ENCODE measurements around the gene NFATC1. TPM values are rescaled to one million over a fixed set of nuclear protein-coding genes. Genes with fewer than 3 reads are reported as not detected.

The NFATC1 gene
- total RNA-seq, 1 donor from 2014 or later = 8.1 TPM

- TF ChIP-seq CTCF (IDR thresholded peaks at IDR 0.05) = no peak
- H3K27me3 Mint-ChIP-seq (ENCODE audit: unreplicated experiment) = no peaks in the 10 kb centered on the region
- H3K4me3 Mint-ChIP-seq (ENCODE audit: unreplicated experiment) = no peak overlapping the region
- peaks cover 13% of the 10 kb centered on the region for H3K4me1 Mint-ChIP-seq (ENCODE audit: unreplicated experiment)
- no peaks in the 10 kb centered on the region for H3K9me3 Mint-ChIP-seq (ENCODE audit: unreplicated experiment)
- no peak overlapping the region for H3K27ac Mint-ChIP-seq (ENCODE audit: unreplicated experiment)
- H3K36me3 Mint-ChIP-seq (ENCODE audit: unreplicated experiment) = peaks cover 4% of the 10 kb centered on the region
- no peak for DNase-seq (ENCODE audit: extremely low spot score, unreplicated experiment)
Observed at GRCh38 chr18:79416677-79417052, 20.9 kb downstream of the NFATC1 start.

GRCh38 chr18:79418236-79418635 is 22.5 kb downstream of the NFATC1 start:
- Mint-ChIP-seq H3K9me3 (ENCODE audit: unreplicated experiment) (no peaks in the 10 kb centered on the region), H3K27ac (ENCODE audit: unreplicated experiment) (no peak overlapping the region), H3K4me1 (ENCODE audit: unreplicated experiment) (peaks cover 13% of the 10 kb centered on the region), H3K27me3 (ENCODE audit: unreplicated experiment) (no peaks in the 10 kb centered on the region), H3K4me3 (ENCODE audit: unreplicated experiment) (no peak overlapping the region), H3K36me3 (ENCODE audit: unreplicated experiment) (peaks cover 2% of the 10 kb centered on the region)
- TF ChIP-seq CTCF (IDR thresholded peaks at IDR 0.05) = no peak
- DNase-seq (ENCODE audit: extremely low spot score, unreplicated experiment) = no peak

GRCh38 chr18:79418642-79419041 is 22.9 kb downstream of the NFATC1 start:
- Mint-ChIP-seq H3K27ac (ENCODE audit: unreplicated experiment) (no peak overlapping the region), H3K4me1 (ENCODE audit: unreplicated experiment) (peaks cover 13% of the 10 kb centered on the region), H3K36me3 (ENCODE audit: unreplicated experiment) (peaks cover 2% of the 10 kb centered on the region), H3K27me3 (ENCODE audit: unreplicated experiment) (no peaks in the 10 kb centered on the region), H3K4me3 (ENCODE audit: unreplicated experiment) (no peak overlapping the region), H3K9me3 (ENCODE audit: unreplicated experiment) (no peaks in the 10 kb centered on the region)
- TF ChIP-seq CTCF (IDR thresholded peaks at IDR 0.05) = no peak
- DNase-seq (ENCODE audit: extremely low spot score, unreplicated experiment) = no peak

GRCh38 chr18:79420033-79420745 is 24.5 kb downstream of the NFATC1 start:
- no peak for DNase-seq (ENCODE audit: extremely low spot score, unreplicated experiment)
- H3K27me3 Mint-ChIP-seq (ENCODE audit: unreplicated experiment) = peaks cover 1% of the 10 kb centered on the region
- no peak for TF ChIP-seq CTCF (IDR thresholded peaks at IDR 0.05)
- H3K4me1 Mint-ChIP-seq (ENCODE audit: unreplicated experiment) = peaks cover 21% of the 10 kb centered on the region
- H3K36me3 Mint-ChIP-seq (ENCODE audit: unreplicated experiment) = peaks cover 2% of the 10 kb centered on the region
- H3K9me3 Mint-ChIP-seq (ENCODE audit: unreplicated experiment) = no peaks in the 10 kb centered on the region
- no peak overlapping the region for H3K4me3 Mint-ChIP-seq (ENCODE audit: unreplicated experiment)
- no peak overlapping the region for H3K27ac Mint-ChIP-seq (ENCODE audit: unreplicated experiment)

GRCh38 chr18:79421275-79421857 is 25.6 kb downstream of the NFATC1 start:
- Mint-ChIP-seq H3K4me3 (ENCODE audit: unreplicated experiment) (no peak overlapping the region), H3K27ac (ENCODE audit: unreplicated experiment) (no peak overlapping the region), H3K9me3 (ENCODE audit: unreplicated experiment) (no peaks in the 10 kb centered on the region), H3K36me3 (ENCODE audit: unreplicated experiment) (peaks cover 2% of the 10 kb centered on the region), H3K27me3 (ENCODE audit: unreplicated experiment) (peaks cover 3% of the 10 kb centered on the region), H3K4me1 (ENCODE audit: unreplicated experiment) (peaks cover 25% of the 10 kb centered on the region)
- no peak for DNase-seq (ENCODE audit: extremely low spot score, unreplicated experiment)
- TF ChIP-seq CTCF (IDR thresholded peaks at IDR 0.05) = no peak

Measured in osteocyte (in vitro differentiated cells).